Measurements from ENCODE around the gene SPOCK1. TPM values are rescaled to one million over a fixed set of nuclear protein-coding genes. Genes with fewer than 3 reads are reported as not detected.

SPOCK1 gene
- total and polyA plus RNA-seq, 4 donors, result 0.07 to 0.18 (median 0.17) TPM; not detected in 1

DNA sequence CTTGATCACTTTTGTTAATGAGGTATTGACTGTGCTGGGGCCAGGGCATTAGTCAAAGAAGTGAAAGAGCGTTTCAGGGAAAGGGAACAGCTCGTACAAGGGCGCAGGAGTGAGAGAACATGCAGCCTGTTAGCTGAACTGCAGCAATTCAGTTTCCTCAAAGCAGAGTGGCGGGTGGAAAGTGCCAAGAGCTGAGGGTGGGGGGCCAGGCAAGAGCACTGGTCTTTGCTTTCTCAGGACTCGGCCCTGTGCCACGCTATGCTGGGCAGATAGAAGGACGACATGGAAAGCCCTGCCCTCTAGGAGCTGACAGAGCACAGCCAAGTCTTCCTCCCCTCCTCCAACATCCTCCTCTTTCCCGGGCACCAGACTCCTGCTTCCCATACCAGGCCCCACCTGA, 304.8 kb downstream of the SPOCK1 start:
- Histone ChIP-seq H3K4me1 (ENCODE audit: control insufficient read depth in 4 of 4, insufficient read depth in 4 of 4, low read length in 3 of 4) (no peaks in the 10 kb centered on the region), H3K27me3 (ENCODE audit: control insufficient read depth in 4 of 4, insufficient read depth in 4 of 4, low read length in 3 of 4) (no peaks in the 10 kb centered on the region), H3K9ac (ENCODE audit: low read depth in 1 of 2, low read length in 2 of 2) (no peak overlapping the region), H3K9me3 (ENCODE audit: control insufficient read depth in 4 of 4, low read length in 3 of 4) (no peaks in the 10 kb centered on the region), H3K36me3 (ENCODE audit: control insufficient read depth in 4 of 4, insufficient read depth in 3 of 4, low read depth in 1 of 4, low read length in 3 of 4) (no peaks in the 10 kb centered on the region), H3K4me3 (ENCODE audit: low read depth in 1 of 3, low read length in 3 of 3) (no peak overlapping the region), H3K27ac (ENCODE audit: low read depth in 1 of 2, low read length in 2 of 2) (no peak overlapping the region)
- TF ChIP-seq, protein P1, sequence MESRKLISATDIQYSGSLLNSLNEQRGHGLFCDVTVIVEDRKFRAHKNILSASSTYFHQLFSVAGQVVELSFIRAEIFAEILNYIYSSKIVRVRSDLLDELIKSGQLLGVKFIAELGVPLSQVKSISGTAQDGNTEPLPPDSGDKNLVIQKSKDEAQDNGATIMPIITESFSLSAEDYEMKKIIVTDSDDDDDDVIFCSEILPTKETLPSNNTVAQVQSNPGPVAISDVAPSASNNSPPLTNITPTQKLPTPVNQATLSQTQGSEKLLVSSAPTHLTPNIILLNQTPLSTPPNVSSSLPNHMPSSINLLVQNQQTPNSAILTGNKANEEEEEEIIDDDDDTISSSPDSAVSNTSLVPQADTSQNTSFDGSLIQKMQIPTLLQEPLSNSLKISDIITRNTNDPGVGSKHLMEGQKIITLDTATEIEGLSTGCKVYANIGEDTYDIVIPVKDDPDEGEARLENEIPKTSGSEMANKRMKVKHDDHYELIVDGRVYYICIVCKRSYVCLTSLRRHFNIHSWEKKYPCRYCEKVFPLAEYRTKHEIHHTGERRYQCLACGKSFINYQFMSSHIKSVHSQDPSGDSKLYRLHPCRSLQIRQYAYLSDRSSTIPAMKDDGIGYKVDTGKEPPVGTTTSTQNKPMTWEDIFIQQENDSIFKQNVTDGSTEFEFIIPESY (IDR thresholded peaks at IDR 0.05), result no peak
- no peak for TF ChIP-seq CTCF (IDR thresholded peaks at IDR 0.05; ENCODE audit: low read depth, low read length, missing input control)
- no peak for TF ChIP-seq GABPA (IDR thresholded peaks at IDR 0.05 in 1 of 2, conservative IDR thresholded peaks at IDR 0.05 in 1 of 2)
- TF ChIP-seq RXRA (IDR thresholded peaks at IDR 0.05), result no peak
- TF ChIP-seq, protein P2, sequence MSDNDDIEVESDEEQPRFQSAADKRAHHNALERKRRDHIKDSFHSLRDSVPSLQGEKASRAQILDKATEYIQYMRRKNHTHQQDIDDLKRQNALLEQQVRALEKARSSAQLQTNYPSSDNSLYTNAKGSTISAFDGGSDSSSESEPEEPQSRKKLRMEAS (IDR thresholded peaks at IDR 0.05), result no peak
- TF ChIP-seq JUND (IDR thresholded peaks at IDR 0.05), result no peak
- no peak for TF ChIP-seq TAF1 (conservative IDR thresholded peaks at IDR 0.05)
- DNase-seq (ENCODE audit: low spot score), result no peak
- 64% methylated on average over 8 of the region's 8 CpGs for WGBS

GRCh38 chr5:137192293-137192743, 306.8 kb downstream of the SPOCK1 start:
- no peaks in the 10 kb centered on the region for H3K27me3 ChIP-seq (ENCODE audit: control insufficient read depth in 4 of 4, insufficient read depth in 4 of 4, low read length in 3 of 4)
- TF ChIP-seq CTCF (IDR thresholded peaks at IDR 0.05; ENCODE audit: low read depth, low read length, missing input control) (no peak), FOXA1 (IDR thresholded peaks at IDR 0.05) (no peak), EGR1 (IDR thresholded peaks at IDR 0.05; ENCODE audit: low read depth in 2 of 2) (no peak), HNF4G (IDR thresholded peaks at IDR 0.05) (no peak), SP1 (IDR thresholded peaks at IDR 0.05) (no peak)
- TF ChIP-seq, protein P1 (IDR thresholded peaks at IDR 0.05), result no peak
- TF ChIP-seq, protein P3, sequence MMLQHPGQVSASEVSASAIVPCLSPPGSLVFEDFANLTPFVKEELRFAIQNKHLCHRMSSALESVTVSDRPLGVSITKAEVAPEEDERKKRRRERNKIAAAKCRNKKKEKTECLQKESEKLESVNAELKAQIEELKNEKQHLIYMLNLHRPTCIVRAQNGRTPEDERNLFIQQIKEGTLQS (IDR thresholded peaks at IDR 0.05), result no peak
- TF ChIP-seq, protein P2 (IDR thresholded peaks at IDR 0.05), result no peak
- H3K36me3 ChIP-seq (ENCODE audit: control insufficient read depth in 4 of 4, insufficient read depth in 3 of 4, low read depth in 1 of 4, low read length in 3 of 4), result no peaks in the 10 kb centered on the region
- H3K9ac ChIP-seq (ENCODE audit: low read depth in 1 of 2, low read length in 2 of 2), result no peak overlapping the region
- WGBS, result 74% methylated on average over 3 of the region's 3 CpGs
- no peaks in the 10 kb centered on the region for H3K4me1 ChIP-seq (ENCODE audit: control insufficient read depth in 4 of 4, insufficient read depth in 4 of 4, low read length in 3 of 4)
- no peak overlapping the region for H3K27ac ChIP-seq (ENCODE audit: low read depth in 1 of 2, low read length in 2 of 2)
- no peaks in the 10 kb centered on the region for H3K9me3 ChIP-seq (ENCODE audit: control insufficient read depth in 4 of 4, low read length in 3 of 4)
- DNase-seq (ENCODE audit: low spot score), result no peak
- no peak overlapping the region for H3K4me3 ChIP-seq (ENCODE audit: low read depth in 1 of 3, low read length in 3 of 3)
